H1 (cell line): ENCODE measurements around the gene CCL28.

ENCODE experiments used
- BCL11A ChIP-seq, 2 experiments: IDR thresholded peaks; one replicate each; pipeline ENCODE4 v1.6.1; 2011; ENCODE audit warnings: low read depth in 2 of 2, low read length in 2 of 2, mild to moderate bottlenecking in 2 of 2
- EZH2 ChIP-seq: fragments of 200-600 bp; sonication (generic); IDR thresholded peaks from 2 replicates; pipeline ENCODE4 v1.7.1; 2012; ENCODE audit warnings: low read depth, mild to moderate bottlenecking, moderate library complexity, low read length, inconsistent platforms; ENCODE audit not compliant: severe bottlenecking
- SRF ChIP-seq: IDR thresholded peaks from 2 replicates; pipeline ENCODE4 v1.6.1; 2011; ENCODE audit warnings: mild to moderate bottlenecking, low read depth, low read length, moderate library complexity
- TF ChIP-seq, protein P1 (sequence below), 3 experiments: IDR thresholded peaks; 1 replicate in 2 of 3; 2 replicates in 1 of 3; pipeline versions ENCODE4 v1.5.1 to v1.6.1; 2011; ENCODE audit warnings: low read length in 3 of 3, mild to moderate bottlenecking in 3 of 3, inconsistent platforms in 2 of 3, low read depth in 1 of 3, moderate library complexity in 1 of 3; ENCODE audit not compliant: insufficient read depth in 1 of 3; ENCODE audit errors: control extremely low read depth in 1 of 3

DNA sequence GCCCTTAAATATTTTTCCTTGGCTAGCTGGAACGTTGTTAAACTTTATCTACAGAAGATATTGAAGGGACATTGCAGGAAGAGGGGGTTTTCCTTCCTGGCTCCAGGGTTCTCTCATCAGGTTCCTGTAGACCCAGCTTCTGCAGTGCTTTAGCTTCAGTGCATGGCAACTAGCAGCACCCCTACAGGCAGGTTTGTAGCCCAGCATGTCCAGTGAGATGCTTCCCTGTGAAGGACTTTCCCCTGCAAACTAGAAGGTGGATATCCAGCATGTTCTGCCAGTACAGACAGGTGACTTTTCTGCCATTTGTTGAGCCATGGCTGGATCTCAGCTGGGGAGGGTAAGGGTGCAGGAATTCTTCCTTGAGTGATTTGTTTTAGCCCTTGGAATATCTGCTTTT, 10.4 kb downstream of the CCL28 start:
- TF ChIP-seq, protein P1, sequence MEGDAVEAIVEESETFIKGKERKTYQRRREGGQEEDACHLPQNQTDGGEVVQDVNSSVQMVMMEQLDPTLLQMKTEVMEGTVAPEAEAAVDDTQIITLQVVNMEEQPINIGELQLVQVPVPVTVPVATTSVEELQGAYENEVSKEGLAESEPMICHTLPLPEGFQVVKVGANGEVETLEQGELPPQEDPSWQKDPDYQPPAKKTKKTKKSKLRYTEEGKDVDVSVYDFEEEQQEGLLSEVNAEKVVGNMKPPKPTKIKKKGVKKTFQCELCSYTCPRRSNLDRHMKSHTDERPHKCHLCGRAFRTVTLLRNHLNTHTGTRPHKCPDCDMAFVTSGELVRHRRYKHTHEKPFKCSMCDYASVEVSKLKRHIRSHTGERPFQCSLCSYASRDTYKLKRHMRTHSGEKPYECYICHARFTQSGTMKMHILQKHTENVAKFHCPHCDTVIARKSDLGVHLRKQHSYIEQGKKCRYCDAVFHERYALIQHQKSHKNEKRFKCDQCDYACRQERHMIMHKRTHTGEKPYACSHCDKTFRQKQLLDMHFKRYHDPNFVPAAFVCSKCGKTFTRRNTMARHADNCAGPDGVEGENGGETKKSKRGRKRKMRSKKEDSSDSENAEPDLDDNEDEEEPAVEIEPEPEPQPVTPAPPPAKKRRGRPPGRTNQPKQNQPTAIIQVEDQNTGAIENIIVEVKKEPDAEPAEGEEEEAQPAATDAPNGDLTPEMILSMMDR (IDR thresholded peaks at IDR 0.05; ENCODE audit: control extremely low read depth in 1 of 3, insufficient read depth in 1 of 3, low read depth in 1 of 3, low read length in 3 of 3) = peak; percentile 34 to 52 (median 36); a peak in 3 of 4 replicates
- TF ChIP-seq EZH2 = no peak
- no peak for TF ChIP-seq SRF
- no peak for TF ChIP-seq BCL11A (IDR thresholded peaks at IDR 0.05; ENCODE audit: low read depth in 2 of 2, low read length in 2 of 2)
